Raji (cell line): Measurements from ENCODE around the gene TNFSF10.

Source experiments
- POLR2A ChIP-seq: IDR thresholded peaks from 2 replicates; pipeline ENCODE4 v1.6.1; 2011; ENCODE audit warnings: low read depth, low read length, control low read depth; ENCODE audit not compliant: insufficient read depth

The TNFSF10 gene

GRCh38 chr3:172550347-172550943 is 27.2 kb upstream of the TNFSF10 start:
- TF ChIP-seq POLR2A, result no peak

- no peak for TF ChIP-seq POLR2A
Observed at GRCh38 chr3:172549144-172549543, 25.9 kb upstream of the TNFSF10 start.

DNA sequence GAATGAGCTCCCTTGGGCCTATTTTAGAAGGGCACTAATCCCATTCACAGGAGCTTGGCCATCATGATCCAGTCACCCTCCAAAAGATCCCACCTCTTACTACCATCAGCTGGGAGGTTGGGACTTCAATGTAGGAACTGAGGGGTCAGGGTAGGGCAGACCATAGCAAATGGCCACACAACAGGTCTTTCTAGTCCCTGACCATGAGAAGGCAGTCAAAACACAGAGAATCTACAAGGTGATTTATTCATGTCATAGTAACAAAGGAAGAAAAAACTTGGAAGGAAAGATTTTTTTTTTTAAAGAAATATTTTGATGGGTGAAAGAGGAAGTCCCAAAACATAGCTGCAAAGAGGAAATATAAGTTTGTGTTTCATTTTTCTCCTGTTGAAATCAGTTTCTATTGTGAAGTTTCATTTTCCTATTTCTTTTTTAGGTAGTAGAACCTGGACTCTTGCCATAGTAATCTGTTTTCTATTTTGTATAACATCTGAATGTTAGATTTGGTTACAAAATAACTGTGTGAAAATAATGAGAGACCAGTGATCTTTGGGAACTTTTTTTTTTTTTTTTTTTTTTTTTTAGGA is 23.5 kb upstream of the TNFSF10 start:
- TF ChIP-seq POLR2A, result no peak

- no peak for TF ChIP-seq POLR2A
Observed at GRCh38 chr3:172546105-172546504, 22.9 kb upstream of the TNFSF10 start.

GRCh38 chr3:172544404-172544803 is 21.2 kb upstream of the TNFSF10 start:
- TF ChIP-seq POLR2A, result no peak

DNA sequence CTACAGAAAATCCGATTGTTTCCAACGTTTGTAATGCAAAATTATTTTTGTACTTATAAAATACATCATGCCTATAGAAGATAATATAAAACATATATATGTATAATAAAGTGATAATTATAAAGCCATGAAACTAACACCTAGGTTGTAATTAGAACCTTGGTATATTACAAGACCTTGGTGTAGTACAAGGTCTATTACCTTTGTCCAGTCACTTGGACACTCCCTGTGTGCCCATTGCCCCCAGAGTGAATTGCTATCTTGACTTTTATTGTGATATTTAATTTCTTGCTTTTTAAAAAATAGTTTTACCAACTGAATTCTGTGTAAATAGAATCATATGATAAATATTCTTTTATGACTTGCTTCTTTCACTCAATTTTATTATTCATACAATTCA is 20.7 kb upstream of the TNFSF10 start:
- TF ChIP-seq POLR2A, result no peak

GRCh38 chr3:172543419-172543818 is 20.2 kb upstream of the TNFSF10 start:
- TF ChIP-seq POLR2A, result no peak

DNA sequence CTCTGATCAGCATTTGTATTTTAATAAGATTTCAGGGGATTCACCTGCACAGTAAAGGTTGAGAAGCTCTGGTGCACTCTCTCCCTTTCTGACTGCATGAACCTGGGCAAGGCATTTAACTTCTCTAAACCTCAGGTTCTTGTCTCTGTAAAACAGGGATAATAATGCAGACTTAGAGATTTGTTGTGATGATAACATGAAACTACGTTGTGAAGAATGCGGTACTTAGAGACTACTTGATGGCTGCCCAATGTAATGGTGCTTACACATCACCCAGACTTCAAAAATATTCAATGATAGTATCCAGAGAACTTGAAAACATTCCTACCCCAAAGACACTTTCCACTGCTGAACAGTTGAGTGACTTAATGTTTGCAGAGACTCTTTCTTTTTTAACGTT is 19.8 kb upstream of the TNFSF10 start:
- TF ChIP-seq POLR2A, result no peak

- TF ChIP-seq POLR2A, result no peak
Observed at GRCh38 chr3:172541945-172542488, 18.8 kb upstream of the TNFSF10 start.

DNA sequence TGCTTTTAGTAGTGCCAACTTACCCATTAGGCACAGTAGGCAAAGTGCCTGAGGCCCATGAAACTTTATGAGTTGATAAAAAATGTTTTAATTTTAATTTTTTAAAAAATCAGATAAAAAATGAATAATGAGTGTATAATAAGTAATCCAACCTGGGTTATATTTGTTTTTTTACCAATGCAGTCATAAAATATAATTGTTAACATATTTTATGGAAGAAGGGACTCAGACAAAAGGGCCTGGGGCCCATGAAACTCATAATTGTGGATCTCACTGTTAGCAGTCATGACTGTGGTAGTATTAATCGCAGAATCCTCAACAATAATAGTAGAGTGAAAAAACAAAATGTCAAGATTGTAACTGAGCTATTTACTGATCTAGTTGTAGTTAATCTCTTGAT is 16.8 kb upstream of the TNFSF10 start:
- no peak for TF ChIP-seq POLR2A

DNA sequence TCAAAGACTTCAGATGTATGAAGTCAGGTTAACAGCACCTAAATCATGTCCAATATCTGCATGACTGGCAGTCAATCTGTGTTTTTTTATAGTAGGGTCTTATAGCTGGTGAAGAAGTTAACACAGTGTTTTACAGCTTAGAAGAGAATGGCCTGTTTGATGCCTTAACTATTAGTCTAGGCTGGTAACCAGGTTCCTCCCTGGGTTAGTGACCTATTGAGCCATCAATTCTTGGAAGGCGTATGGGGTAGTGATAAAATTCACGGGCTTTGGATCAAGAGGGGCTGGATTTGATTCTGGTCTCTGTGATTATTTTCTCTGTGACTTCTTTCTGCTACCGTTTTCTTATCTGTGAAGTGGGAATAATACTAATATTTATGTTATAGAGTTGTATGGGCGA is 16.0 kb upstream of the TNFSF10 start:
- TF ChIP-seq POLR2A, result no peak

DNA sequence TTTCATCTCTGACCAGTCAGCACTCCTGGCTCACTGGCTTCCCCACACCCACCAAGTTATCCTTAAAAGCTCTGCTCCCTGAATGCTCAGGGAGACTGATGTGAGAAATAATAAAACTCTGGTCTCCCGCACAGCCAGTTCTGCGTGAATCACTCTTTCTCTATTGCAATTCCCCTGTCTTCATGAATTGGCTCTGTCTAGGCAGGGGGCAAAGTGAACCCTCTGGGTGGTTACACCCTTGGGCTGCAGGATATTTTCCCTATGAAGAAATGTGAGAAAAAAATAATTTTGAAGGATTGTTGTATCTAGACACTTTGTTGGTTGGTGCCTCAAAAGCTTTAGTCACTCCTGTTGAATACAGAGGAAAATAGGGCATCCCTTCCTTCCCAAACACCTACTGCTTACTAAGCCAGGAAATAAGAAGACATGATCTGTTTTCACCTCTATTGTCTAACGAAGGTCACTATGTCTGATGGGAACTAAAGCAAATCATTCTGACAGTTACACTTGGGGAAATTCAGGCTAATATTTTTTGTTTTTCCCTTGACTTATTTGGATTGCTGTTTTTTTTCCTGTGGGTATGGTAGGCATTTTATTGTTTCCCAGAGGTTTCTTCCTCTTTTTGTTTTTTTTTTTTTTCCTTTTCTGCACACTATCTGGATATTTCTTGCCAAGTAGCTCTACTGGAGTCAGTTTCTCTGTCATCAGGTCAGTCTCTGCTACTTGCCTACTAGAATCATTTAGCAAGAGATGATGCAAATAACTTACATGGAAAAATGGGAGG is 15.3 kb upstream of the TNFSF10 start:
- TF ChIP-seq POLR2A, result no peak

DNA sequence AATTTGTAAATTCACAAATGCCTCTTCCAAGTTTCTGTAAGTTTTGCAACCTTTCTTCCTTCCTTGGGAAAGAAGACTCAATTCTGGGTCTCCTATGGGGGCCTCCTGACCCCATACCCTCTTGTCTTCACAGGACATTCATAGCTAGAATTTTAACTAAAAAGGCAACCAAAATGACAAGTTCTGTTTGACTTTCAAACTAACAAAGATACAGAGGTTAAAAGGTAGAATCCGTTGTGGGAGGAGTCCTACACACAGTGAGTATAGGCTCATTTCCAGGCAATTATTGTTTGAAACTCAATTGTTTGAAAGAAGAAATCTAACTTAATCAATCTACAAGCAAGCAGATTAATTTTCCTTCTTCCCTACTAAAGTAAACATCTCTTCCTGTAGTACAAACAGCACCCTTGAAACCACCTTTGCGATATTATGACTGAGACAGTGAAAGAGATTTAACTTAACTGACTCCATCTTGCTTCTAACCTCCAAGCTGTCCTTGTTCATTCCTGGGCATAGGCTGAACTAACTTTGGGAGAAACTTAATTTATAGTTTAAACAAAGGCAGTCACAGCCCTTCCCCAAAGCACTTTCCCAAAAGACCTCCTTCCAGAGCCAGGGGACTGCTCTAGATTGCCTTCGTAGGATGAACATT is 14.4 kb upstream of the TNFSF10 start:
- no peak for TF ChIP-seq POLR2A

- TF ChIP-seq POLR2A, result no peak
Observed at GRCh38 chr3:172536993-172537419, 13.8 kb upstream of the TNFSF10 start.

GRCh38 chr3:172536505-172536904 is 13.3 kb upstream of the TNFSF10 start:
- TF ChIP-seq POLR2A, result no peak
